Activated T-cell treated with anti-CD3 and anti-CD28 coated beads for 1 hour (primary cell): ENCODE measurements around the gene LTK.
"Not testable (repeated sequence)": the region's sequence is repeated elsewhere in the genome, so short reads cannot be mapped to it uniquely, and the experiment has no call there.

Experiments used
- DNase-seq: peaks from one replicate; pipeline ENCODE4 v3.0.0-alpha.2; 2020; ENCODE audit warnings: low read depth

LTK gene

GRCh38 chr15:41474941-41475340 lies 38.7 kb downstream of the LTK start:
- DNase-seq = no peak

DNA sequence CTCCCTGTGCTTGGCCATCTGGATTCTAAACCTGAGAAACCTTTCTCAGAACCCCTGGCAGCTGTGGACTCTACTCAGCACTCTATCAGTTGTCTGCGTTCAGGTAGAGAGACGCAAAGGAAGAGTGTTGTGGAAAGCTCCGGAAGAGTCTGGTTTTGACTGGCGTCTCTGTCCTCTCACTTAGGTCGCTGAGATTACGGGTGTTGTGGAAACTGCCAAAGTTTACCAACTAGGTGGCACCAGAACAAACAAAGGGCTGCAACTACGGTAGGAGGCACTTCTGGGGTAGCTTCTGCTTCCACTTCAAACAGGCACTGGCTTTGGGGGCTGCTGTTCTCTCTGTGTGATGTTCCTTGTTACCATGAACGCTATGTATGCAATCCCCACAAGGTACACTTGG lies 39.2 kb downstream of the LTK start:
- DNase-seq = no peak

DNA sequence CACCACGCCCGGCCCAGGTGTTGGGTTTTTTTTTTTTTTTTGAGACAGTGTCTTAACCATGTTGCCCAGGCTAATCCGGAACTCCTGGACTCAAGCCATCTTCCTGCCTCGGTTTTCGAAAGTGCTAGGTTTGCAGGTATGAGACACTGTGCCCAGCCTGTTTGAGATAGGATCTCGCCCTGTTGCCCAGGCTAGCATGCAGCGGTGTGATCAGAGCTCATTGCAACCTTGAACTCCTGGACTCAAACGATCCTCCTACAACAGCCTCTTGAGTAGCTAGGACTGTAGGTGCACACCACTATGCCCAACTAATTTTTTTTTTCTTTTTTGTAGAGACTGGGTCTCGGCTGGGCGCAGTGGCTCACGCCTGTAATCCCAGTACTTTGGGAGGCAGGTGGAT lies 40.2 kb downstream of the LTK start:
- DNase-seq = no peak

GRCh38 chr15:41469644-41470043 lies 44.0 kb downstream of the LTK start:
- not testable (repeated sequence) for DNase-seq

DNA sequence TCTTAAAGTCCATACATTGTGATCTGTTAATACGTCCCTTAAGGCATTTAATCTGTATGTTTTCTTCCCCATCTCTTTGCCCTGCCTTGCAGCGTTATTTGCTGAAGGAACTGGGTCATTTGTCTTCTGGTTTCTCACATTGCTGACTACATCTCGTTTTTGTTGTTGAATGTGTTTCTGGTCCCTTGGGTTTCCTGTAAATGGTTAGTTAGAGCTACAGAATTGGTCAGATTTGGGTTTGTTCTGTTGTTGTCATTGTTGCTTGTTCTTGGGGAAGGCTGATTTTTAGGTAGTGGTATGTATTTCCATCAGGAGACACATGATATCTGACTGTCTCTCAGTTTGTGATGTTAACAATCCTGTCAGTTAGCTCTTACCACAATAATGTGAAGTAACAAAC lies 46.9 kb downstream of the LTK start:
- no peak for DNase-seq

- no peak for DNase-seq
These were observed 47.7 kb downstream of the LTK start for GRCh38 chr15:41465822-41466421.

- DNase-seq = no peak
These were observed 48.6 kb downstream of the LTK start for GRCh38 chr15:41464889-41465580.

GRCh38 chr15:41462084-41462795 lies 51.4 kb downstream of the LTK start:
- DNase-seq = no peak
